ENCODE results near the gene MKI67.

Gene MKI67

DNA sequence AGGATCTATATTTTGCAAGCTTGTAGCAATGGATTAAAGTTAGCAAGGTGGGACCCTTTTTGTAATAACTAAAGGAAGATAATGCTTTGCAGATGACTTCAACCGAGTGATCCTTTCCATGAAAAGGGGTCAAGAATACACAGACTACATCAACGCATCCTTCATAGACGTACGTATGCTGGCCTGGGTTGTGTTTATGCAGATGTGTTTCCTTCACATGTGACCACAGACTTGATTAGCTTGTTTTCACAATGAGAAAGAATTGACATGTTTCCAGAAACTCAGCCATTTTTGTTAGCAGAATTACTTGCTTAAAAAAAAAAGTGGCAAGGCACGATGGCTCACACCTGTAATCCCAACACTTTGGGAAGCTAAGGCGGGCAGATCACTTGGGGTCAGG, 54.2 kb downstream of the MKI67 start:
- Histone ChIP-seq H3K27me3 (replicated peaks; ENCODE audit: insufficient read depth, low read length) (no peaks in the 10 kb centered on the region), H3K4me2 (ENCODE audit: low read depth, low read length) (no peak overlapping the region), H3F3A (ENCODE audit: insufficient read depth, low read length) (no peaks in the 10 kb centered on the region), H3K9me3 (replicated peaks; ENCODE audit: insufficient read depth, low read length) (no peaks in the 10 kb centered on the region), H2AFZ (ENCODE audit: low read length) (no peak overlapping the region), H3K79me2 (ENCODE audit: low read length) (no peaks in the 10 kb centered on the region), H4K20me1 (ENCODE audit: insufficient read depth, low read length) (no peaks in the 10 kb centered on the region), H3K9me2 (replicated peaks; ENCODE audit: insufficient read depth, low read length) (no peaks in the 10 kb centered on the region), H3K4me3 (ENCODE audit: low read length) (no peak overlapping the region), H3K4me1 (ENCODE audit: low read length) (peaks cover 10% of the 10 kb centered on the region), H3K9ac (ENCODE audit: low read length) (no peak overlapping the region), H3K27ac (ENCODE audit: low read length) (no peak overlapping the region), H3K36me3 (replicated peaks; ENCODE audit: insufficient read depth, low read length) (no peaks in the 10 kb centered on the region)
- TF ChIP-seq, protein P1, sequence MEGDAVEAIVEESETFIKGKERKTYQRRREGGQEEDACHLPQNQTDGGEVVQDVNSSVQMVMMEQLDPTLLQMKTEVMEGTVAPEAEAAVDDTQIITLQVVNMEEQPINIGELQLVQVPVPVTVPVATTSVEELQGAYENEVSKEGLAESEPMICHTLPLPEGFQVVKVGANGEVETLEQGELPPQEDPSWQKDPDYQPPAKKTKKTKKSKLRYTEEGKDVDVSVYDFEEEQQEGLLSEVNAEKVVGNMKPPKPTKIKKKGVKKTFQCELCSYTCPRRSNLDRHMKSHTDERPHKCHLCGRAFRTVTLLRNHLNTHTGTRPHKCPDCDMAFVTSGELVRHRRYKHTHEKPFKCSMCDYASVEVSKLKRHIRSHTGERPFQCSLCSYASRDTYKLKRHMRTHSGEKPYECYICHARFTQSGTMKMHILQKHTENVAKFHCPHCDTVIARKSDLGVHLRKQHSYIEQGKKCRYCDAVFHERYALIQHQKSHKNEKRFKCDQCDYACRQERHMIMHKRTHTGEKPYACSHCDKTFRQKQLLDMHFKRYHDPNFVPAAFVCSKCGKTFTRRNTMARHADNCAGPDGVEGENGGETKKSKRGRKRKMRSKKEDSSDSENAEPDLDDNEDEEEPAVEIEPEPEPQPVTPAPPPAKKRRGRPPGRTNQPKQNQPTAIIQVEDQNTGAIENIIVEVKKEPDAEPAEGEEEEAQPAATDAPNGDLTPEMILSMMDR (IDR thresholded peaks at IDR 0.05; ENCODE audit: low read length): no peak
- TF ChIP-seq EZH2phosphoT487 (IDR thresholded peaks at IDR 0.05; ENCODE audit: low read length) (no peak), EZH2 (optimal IDR thresholded peaks at IDR 0.05; ENCODE audit: low read depth, low read length) (no peak)
- DNase-seq: no peak

DNA sequence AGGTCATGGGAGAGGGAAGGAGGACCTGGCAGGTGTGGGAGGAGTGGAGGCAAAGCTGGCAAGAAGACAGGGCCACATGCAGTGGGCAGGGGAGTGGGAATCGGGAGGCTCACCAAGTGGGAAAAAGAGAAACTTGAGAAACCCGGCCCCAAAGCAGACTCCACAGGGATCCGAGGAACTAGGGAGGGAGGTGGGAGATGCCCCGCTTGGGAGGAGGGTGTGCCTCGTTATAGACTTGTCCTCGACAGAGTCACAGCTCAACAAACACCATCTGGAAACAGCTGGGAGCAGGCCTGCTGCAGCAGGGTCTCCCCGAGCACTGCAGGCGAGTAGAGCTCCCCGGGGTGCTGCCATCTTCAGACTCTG, 54.8 kb downstream of the MKI67 start:
- no peak for TF ChIP-seq EZH2phosphoT487 (IDR thresholded peaks at IDR 0.05; ENCODE audit: low read length)
- TF ChIP-seq, protein P1 (IDR thresholded peaks at IDR 0.05; ENCODE audit: low read length): no peak
- no peak for TF ChIP-seq EZH2 (optimal IDR thresholded peaks at IDR 0.05; ENCODE audit: low read depth, low read length)
- no peaks in the 10 kb centered on the region for H3F3A ChIP-seq (ENCODE audit: insufficient read depth, low read length)
- H3K79me2 ChIP-seq (ENCODE audit: low read length): no peaks in the 10 kb centered on the region
- no peak overlapping the region for H3K4me3 ChIP-seq (ENCODE audit: low read length)
- H3K4me1 ChIP-seq (ENCODE audit: low read length): peaks cover 10% of the 10 kb centered on the region
- DNase-seq: no peak
- H4K20me1 ChIP-seq (ENCODE audit: insufficient read depth, low read length): no peaks in the 10 kb centered on the region
- no peaks in the 10 kb centered on the region for H3K36me3 ChIP-seq (replicated peaks; ENCODE audit: insufficient read depth, low read length)
- H3K4me2 ChIP-seq (ENCODE audit: low read depth, low read length): no peak overlapping the region
- H3K9me3 ChIP-seq (replicated peaks; ENCODE audit: insufficient read depth, low read length): no peaks in the 10 kb centered on the region
- H3K27ac ChIP-seq (ENCODE audit: low read length): no peak overlapping the region
- no peaks in the 10 kb centered on the region for H3K27me3 ChIP-seq (replicated peaks; ENCODE audit: insufficient read depth, low read length)
- H3K9me2 ChIP-seq (replicated peaks; ENCODE audit: insufficient read depth, low read length): no peaks in the 10 kb centered on the region
- no peak overlapping the region for H3K9ac ChIP-seq (ENCODE audit: low read length)
- no peak overlapping the region for H2AFZ ChIP-seq (ENCODE audit: low read length)

DNA sequence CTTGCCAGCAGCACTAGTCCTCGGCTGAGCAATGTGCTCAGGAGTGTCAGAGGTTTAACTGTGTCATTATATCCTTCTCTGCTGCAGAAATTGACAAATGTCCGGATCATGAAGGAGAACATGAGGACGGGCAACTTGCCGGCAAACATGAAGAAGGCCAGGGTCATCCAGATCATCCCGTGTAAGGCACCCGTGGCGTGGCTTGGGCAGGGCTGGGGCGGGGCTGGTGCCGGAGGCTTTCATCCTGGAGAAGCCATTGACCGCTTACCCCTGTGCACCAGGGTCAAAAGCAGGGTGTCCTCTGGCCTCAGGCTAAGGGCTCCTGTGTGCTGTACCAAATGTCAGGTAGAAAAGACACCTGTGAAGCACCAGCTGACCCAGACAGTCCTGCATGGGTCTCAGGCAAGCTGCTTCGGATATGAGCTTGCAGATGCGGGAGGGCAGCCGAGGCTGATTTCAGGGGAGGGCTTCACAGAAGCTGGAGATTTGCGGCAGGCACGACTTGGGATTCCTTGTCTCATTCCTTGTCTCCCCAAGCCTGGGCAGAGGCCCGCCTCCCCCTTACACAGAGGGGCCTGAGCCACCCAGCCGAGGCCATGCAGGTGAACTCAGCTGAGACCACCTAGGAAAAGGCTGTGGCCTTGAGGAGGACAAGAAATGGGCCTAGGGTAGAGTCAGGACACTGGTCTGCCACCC, 55.4 kb downstream of the MKI67 start:
- Histone ChIP-seq H4K20me1 (ENCODE audit: insufficient read depth, low read length) (no peaks in the 10 kb centered on the region), H3K27ac (ENCODE audit: low read length) (no peak overlapping the region), H3K4me1 (ENCODE audit: low read length) (peaks cover 10% of the 10 kb centered on the region), H3K4me2 (ENCODE audit: low read depth, low read length) (no peak overlapping the region), H3K9me2 (replicated peaks; ENCODE audit: insufficient read depth, low read length) (no peaks in the 10 kb centered on the region), H3K9ac (ENCODE audit: low read length) (no peak overlapping the region), H3F3A (ENCODE audit: insufficient read depth, low read length) (no peaks in the 10 kb centered on the region), H3K79me2 (ENCODE audit: low read length) (no peaks in the 10 kb centered on the region), H3K4me3 (ENCODE audit: low read length) (no peak overlapping the region), H2AFZ (ENCODE audit: low read length) (no peak overlapping the region), H3K36me3 (replicated peaks; ENCODE audit: insufficient read depth, low read length) (no peaks in the 10 kb centered on the region), H3K27me3 (replicated peaks; ENCODE audit: insufficient read depth, low read length) (no peaks in the 10 kb centered on the region), H3K9me3 (replicated peaks; ENCODE audit: insufficient read depth, low read length) (no peaks in the 10 kb centered on the region)
- no peak for DNase-seq
- TF ChIP-seq EZH2phosphoT487 (IDR thresholded peaks at IDR 0.05; ENCODE audit: low read length) (no peak), EZH2 (optimal IDR thresholded peaks at IDR 0.05; ENCODE audit: low read depth, low read length) (no peak)
- TF ChIP-seq, protein P1 (IDR thresholded peaks at IDR 0.05; ENCODE audit: low read length): no peak
